HG03432 (cell line): ENCODE data around the gene CD72.
"Not testable (repeated sequence)": the region's sequence is repeated elsewhere in the genome, so short reads cannot be mapped to it uniquely, and the experiment has no call there.

Source experiments
- ATAC-seq: cut with Tn5 transposase; IDR thresholded peaks from one replicate; pipeline ENCODE4 v1.9.1; 2021; ENCODE audit warnings: mild to moderate bottlenecking, moderate library complexity; ENCODE audit not compliant: unreplicated experiment

The CD72 gene

DNA sequence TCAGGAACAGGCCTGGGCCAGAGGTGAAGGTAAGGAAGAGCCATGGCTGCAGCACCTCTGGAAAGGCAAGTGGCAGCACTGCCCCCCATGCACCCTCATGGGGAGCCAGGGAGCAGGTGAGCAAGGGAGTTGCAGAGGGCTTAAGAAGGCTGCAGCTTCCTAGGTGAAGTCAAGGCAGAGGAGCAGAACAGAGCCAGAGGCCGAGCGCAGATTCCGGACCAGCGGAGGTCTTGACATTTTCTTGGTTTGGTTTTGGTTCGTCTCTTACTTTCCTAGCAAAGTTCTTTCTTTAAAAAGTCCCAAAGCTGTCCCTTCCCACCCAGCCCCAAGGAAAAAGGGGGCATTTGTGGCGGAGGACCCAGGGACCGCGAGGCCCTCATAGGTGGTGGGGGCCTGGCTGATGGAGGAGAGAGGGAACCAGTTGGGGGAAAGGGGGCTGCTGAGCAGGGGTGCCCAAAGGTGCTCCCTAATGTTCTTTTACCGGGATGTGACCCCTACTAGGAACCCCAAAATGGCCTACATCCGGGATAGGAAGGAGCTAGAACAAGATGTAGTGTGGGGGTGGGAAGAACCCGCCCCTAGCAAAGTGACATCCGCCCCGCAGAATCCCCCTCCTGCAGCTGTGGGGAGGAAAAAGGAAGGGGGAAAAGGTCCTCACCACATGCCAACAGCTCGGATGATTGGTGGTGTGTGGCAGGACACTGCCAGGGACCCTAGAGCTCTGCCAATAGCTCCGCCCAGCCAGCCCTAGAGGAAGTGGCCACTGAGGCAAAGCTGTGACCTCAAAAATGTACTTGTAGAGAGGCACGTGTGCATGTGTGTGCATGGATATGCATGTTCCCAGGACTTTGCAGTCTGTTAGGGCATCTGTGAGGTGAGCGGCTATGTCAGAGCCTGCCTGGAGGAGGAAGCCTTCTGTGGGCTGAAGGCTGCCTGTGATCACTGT lies 914 bp upstream of the CD72 start:
- peak; percentile 56 for ATAC-seq

DNA sequence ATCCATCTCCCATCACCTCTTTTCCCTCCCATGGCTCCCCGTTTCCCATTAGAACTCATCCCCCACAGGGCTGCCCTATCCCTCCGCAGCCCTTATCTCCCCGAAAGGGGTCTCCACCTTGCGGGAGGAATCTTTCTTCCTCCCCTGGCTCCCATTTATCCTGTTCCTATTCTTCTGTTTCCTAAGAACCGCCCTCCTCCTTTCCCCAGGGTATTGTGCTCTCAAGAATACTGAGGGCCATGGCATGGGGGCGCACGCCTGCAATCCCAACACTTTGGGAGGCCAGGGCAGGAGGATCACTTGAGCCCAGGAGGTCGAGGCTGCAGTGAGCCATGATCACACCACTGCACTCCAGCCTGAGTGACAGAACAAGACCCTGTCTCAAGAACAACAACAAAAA lies 665 bp downstream of the CD72 start:
- no peak for ATAC-seq

DNA sequence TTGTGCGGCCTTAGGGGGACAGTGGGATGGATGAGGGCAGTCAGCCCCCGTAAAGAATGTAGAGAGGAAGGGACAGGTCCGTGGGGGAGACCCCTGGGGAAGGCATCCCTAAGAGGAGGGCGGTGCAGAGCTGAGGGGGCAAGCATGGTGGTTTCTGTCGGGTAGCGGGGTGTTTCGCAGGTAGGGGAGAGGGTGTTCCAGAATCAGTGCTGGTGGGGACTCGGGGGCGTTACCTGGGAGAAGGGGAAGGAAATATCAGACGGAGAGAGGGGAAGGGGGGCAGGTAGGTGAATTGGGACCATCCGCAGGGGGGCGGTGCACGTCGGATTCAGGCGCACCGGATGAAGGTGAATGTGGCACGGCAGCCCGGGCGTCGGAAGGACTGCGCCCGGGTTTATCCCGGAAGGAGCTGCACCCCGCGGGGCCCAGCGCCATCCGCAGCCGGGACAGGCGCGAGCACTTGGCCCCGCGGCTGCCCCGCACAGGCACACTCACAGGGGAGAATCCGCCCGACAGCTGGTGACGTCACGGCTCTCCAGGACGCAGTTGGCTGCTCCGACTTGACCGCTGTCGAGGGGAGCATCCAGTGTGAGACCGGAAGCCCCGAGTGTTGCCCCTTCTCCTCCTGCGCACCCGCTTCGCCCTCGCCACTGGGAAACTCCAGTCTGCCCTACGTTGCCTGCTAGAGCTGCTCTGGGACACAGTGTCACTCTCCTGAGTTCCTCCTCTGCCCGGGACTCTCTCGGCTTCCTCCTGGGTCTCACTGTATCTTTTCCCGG lies 1.3 kb downstream of the CD72 start:
- ATAC-seq: no peak

DNA sequence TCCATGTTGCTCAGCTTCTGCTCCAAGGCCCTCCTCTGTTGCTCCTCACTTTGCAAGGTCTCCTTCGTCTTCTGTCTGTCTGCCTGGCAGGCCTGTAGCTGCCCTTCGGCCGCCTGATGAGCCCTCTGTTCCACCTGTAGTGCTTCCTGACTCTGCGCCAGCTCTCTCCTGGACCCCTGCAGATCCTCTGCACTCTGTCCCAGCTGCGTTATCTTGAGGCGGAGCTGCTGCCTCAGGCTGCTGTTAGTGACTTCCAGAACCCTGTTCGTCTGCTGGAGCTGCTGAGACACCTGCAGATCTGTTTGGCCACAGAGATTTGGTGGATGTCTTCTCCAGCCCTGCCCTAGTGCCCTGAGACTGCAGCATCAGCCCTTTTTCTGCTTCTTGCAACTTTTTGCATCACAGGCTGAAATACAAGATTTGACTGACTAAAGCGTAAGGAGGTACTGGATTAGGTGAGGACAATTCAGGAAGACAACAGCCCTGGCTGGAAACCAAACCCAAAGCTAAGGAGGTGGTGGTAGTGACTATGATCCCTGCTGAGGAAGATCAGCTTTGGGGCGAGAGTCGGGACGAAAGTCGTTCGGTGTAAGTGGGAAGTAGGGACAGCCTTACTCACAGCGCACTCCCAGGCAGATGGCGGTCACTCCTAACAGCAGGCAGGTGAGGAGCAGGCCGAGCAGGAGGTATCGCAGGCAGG lies 2.1 kb downstream of the CD72 start:
- ATAC-seq: no peak

DNA sequence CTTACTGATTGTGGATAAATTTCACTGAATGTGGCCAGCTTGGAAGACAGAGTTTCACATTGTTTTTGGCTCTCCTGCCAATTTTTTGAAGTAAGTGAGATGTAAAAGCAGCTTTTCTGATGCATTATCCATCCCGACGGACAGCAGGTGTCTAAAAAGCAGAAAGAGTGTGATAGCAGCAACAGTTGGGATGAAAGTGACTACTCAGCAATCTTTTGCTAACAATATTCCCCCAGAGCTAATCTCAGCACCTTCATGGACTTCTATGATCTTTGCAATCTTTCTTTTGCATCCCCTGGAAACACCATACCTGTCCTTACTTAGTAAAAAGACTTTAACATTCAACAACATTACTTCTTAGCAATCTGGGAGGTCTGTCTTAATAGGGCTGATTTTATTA lies 5.4 kb downstream of the CD72 start:
- ATAC-seq: no peak

DNA sequence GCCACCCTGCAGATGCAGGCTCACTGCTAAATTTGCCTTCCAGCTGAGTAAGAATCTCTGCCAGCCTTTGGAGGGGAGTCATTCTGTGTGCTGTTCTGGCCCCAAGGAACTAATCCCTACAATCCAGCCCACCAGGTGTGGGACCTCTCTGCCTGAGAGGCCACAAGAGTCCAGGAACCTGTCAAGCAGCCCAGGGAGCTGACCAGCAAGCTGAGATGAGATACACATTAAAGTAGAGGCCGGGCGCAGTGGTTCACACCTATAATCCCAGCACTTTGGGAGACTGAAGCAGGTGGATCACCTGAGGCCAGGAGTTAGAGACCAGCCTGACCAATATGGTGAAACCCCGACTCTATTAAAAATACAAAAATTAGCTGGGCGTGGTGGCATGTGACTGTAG lies 6.1 kb downstream of the CD72 start:
- ATAC-seq: not testable (repeated sequence)

DNA sequence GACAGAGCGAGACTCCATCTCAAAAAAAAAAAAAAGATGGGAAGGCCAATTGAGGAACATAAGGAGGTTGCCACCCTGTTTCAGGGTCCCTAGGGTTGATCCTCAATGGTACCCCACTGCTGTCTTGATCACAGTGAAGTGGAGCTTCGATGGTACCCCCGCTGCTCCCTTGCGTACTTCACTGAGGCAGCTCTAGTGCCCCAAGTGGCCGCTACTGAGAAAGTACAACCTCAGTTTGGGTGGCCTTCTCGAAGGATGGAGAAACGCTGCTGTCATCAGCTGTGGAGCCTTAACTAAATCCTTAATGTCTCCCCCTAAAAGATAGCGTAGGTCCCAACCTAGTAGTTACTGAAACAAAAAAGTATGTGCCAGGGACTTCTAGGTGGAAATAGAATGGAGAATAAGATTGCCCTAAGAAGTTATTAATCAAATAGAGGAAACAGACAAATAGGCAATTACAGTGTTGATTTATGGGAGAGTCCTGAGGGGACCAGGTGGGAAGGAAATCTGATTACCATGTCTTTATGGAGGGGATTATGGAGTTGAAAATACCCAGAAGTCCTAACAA lies 6.9 kb downstream of the CD72 start:
- peak; percentile 76 for ATAC-seq

DNA sequence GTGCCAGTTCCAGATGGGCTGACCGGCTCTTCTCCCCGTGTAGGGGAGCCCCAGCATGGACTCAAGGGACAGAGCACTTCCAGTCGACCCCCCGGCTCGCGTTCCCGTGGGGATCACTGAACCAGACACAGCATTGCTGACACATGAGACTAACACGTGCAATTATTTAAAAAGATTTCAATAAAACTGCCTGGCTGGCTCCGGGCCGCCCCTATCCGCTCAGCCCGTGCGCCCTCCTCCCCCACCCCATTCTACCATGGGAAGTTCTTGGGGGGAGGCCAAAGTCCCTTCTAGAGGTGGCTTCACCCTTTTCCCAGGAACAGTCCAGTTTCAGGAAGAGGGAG lies 8.4 kb downstream of the CD72 start:
- no peak for ATAC-seq

DNA sequence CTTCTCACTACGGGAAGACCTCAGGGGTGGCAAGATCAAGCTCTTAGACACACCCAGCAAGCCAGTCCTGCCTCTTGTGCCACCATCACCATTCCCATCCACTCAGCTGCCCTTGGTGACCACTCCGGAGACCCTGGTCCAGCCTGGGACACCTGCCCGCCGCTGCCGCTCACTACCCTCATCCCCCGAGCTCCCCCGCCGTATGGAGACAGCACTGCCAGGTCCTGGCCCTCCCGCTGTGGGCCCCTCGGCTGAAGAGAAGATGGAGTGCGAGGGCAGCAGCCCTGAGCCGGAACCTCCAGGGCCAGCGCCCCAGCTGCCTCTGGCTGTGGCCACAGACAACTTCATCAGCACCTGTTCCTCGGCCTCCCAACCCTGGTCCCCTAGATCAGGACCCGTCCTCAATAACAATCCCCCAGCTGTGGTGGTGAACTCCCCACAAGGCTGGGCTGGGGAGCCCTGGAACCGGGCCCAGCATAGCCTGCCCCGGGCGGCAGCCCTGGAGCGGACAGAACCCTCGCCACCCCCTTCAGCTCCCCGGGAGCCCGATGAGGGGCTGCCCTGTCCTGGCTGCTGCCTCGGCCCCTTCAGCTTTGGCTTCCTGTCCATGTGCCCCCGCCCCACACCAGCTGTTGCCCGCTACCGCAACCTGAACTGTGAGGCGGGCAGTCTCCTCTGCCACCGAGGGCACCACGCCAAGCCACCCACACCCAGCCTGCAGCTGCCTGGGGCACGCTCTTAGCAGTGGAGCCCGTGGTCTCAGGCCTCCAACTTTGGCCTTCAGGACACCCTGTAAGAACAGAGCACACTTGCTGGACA lies 9.0 kb downstream of the CD72 start:
- ATAC-seq: no peak

DNA sequence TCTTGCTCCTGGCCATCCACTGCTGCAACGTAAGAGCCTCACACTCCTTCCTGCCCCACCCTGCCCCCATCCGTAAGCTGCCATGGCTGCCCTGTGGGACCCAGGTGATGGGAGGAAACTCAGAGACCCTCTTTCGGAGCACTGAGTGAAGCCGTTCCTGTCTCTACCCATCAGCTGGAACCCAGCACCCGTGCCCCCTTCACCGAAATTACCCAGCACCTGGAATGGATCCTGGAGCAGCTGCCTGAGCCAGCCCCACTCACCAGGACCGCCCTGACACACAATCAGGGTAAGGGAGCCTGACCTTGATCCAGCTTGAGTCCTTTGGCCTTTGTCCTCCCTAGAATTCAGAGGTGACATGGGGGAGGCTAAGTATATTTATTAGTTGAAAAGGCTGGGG lies 10.0 kb downstream of the CD72 start:
- ATAC-seq: no peak

DNA sequence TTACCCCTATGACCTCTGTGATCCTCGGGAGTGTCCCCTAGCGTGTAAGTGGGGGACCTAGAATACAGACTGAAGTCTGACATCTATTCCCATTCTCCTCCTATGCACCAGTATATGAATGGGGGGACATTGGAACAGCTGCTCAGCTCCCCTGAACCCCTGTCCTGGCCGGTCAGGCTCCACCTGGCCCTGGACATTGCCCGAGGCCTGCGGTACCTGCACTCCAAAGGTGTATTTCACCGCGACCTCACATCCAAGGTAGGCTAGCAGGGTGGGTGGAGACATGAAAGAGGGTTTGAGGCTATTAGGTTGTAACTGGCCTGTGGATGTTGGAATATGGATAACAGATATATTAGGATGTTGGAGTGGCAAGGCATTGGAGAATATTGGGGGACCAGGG lies 11.5 kb downstream of the CD72 start:
- ATAC-seq: no peak

DNA sequence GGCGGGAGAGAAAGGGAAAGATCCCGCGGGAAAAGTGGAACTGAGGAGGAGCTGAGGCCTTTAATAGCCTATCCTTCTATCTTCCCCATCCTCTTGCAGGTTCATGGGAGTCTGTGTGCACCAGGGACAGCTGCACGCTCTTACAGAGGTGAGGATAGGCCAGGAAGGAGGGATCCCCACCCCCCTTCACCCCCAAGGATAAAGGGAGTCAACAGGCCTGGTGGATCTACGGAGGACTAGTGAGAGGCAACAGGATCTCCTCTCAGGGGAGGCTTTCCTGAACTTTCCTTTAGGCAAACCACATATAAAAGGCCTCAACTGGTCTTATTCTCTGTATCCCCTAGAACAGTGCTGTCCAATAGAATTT lies 12.1 kb downstream of the CD72 start:
- ATAC-seq: no peak

DNA sequence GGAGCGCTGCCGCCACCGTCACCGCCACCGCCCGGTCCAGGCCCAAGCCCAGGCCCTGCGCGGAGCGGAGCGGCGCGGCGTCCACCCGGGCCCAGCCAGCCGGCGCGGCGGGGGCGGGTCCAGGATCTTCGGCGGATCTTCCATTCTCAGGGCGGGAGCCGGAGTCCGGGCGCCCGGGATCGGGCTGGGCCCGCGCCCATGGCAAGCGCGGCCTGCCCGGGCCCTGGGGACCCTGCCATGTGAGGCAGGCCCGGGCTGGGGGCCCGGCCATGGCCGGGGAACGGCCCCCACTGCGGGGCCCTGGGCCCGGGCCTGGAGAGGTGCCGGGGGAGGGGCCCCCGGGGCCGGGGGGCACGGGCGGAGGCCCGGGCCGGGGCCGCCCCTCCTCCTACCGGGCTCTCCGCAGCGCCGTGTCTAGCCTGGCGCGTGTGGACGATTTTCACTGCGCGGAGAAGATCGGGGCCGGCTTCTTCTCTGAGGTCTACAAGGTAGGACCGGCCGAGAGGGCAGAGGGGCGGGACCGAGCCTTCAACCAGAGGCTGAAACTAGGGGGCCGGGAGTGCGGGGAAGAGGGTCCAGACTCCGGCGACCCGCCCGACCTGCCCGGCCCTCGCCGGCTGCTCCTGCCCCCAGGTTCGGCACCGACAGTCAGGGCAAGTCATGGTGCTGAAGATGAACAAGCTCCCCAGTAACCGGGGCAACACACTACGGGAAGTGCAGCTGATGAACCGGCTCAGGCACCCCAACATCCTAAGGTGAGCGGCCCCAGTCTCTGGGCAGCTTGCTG lies 12.7 kb downstream of the CD72 start:
- ATAC-seq: peak; percentile 8

DNA sequence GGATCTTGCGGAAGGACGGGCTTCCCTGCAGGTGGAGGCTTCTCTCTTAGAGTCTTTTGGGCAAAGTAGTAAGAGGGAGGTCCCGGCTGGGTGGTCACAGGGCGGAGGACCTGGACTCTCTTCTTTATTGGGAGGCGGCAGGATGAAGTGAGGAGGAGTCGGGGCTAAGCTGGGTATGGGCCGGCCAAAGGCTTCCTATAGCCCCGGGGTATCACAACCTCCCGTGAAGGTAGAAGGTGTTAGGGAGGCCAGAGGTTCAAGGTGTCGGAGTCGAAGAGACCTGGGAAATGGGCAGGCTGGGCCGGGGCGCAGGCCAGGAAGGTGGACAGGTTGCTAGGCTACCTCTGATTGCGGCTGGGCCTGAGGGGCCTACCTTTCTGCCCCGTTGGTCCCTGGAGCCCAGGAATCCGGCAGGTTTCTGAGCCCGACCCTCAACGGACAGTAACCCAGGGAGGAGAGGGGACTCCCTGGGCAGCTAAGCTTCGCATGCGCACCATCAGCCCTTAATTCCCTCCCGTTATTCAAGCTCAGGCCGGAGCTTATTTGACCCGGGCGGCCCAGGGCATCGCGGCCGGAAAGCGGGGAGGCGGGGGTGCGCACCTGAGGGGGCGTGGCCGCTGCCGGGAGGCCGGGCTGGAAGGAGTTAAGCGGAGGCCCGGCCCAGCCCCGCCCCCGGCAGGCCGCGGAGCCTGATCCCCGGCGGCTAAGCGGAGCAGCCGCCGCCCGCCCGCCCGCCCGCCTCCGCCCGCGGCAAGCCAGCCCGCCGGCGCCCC lies 13.4 kb downstream of the CD72 start, which contains the start of gene TESK1:
TSS of gene TESK1 (plus strand) at position 685 of the 773 bp plus-strand sequence. CDS start 358 bp downstream, outside the sequence.
- peak; percentile 56 for ATAC-seq

DNA sequence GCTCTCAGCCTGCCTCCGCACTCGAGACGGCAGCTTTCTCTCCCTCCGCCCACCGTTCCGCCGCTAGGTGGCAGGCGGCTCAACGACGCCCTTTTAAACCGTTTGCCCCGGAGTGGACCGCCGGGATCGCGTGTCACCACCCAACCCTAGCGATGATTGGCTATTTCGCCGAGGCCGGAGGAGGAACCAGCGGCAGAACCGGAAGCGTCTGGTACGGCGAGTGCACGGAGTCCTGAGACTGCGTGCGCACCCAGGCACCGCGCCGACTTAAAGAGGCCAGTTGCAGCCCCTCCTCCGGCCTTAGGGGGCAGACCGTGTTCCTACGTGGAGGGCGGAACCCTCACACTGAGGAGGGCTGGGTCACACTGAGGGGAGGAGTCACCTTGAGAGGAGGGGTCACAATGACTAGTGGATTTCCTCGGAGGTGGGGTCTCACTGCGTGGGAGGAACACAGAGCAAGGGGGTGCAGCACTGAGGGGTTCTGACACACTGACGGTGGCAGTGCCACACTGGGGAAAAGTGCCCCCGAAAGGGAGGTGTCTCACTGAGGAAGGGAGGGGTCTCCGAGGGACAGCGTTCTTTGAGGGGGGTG lies 14.1 kb downstream of the CD72 start:
- peak; percentile 86 for ATAC-seq

DNA sequence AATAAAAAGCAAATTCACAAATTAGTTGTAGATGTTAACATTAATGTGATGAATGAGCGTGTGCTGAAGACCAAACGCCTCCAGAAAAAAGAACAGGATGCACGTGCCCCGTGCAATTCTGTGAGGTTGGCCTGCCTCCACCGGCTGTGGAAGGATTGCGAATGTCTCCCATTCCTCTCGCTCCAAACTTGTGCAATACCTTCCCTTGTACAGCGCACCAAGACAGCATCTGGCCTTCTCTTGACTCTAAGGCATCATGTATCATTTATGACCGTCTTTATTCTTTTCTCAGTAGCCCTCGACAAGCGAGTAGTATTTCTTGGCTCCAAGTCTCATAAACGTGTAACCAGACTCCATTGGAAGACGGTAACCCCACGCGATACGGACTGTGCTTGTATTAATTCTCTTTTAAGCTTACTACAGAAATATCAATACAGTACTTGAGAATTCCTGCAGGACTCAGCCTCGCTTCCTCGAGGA lies 14.7 kb downstream of the CD72 start:
- ATAC-seq: peak; percentile 0

DNA sequence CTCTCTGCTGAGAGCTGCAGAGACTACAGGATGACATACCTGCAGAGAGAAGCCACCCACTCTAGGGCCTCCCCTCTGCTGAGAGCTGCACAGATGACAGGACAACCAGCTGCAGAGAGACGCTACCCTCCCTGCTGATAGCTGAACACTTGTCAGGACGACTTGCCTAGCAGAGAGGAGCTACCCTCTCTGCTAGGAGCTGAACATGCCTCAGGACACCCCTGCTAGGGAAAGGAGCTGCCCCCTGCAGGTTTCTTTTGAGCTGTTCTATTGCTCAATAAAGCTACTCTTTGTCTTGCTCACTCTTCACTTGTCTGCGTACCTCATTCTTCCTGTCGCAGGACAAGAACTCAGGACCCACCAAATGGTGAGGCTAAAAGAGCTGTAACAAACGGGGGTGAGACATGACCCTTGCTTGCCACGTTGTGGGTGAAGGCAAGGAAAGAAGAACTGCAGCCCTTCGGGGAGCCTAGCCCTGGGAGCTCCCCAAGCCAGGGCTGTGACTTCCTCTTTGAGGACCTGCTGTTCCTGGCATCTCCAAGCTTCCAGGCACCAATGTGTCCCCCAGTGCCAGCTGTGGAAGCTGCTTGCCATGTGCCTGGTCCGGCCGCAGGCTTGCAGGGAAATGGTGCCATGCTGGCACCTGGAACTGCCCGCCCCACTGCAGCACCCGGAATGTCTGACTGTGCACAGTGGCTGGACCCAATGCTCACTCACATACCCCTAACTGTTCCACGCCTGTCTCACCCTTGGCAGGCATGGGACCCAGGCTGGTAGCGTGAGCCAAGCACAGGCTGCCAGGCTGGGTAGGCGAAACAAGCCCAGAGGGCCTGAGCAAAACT lies 18.2 kb downstream of the CD72 start:
- ATAC-seq: no peak
